Mucosa of gallbladder (tissue), 1 donor: ENCODE results near the gene SPDYE2. TPM values are rescaled to one million over a fixed set of nuclear protein-coding genes. Genes with fewer than 3 reads are reported as not detected.
"Not testable (repeated sequence)": the region's sequence is repeated elsewhere in the genome, so short reads cannot be mapped to it uniquely, and the experiment has no call there.

ENCODE experiments used
- DNase-seq: peaks from one replicate; pipeline ENCODE4 v3.0.0-alpha.2; 2020; ENCODE audit warnings: low spot score
- total RNA-seq: library from RNA; stranded (reverse); gene quantifications from one replicate; pipeline ENCODE4 v1.2.1, GENCODE V29; 2021
- donor health status: DM: no; HTN: no; CAD: no.

The SPDYE2 gene
- total RNA-seq, 1 donor from 2014 or later: not detected

DNA sequence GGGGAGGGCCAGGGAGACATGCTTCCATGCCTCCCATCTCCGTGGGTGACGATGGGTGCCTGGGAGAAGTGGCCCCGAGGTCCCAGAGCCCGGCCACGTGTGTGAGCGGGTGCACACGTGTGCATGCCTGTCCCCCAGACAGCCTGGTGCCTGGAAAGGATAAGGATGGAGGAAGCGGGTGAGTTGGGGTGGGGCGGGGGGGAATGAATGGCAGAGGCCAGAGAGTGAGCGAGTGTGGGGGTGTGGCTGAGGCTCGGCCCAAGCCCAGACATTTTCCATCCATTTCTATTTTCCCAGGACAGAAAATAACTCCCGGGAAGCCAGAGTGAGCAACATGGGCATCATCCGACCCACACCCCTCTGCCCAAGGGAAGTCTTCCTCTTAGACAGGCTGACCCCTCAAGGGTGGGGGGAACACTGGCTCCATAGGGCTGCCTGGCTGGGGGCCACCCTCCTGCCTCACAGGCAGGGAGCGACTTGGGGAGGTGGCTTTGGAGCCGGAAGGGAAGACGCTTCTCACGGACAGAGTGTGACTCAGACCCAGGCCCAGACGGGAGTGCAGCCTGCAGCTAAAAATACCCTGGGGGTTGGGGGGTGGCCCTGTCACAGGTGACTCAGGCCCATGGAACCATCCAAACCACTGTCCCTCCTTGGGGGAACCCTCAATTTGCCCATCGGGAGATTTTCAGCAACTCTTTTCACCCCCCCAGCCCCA is 53.6 kb downstream of the SPDYE2 start:
- not testable (repeated sequence) for DNase-seq

DNA sequence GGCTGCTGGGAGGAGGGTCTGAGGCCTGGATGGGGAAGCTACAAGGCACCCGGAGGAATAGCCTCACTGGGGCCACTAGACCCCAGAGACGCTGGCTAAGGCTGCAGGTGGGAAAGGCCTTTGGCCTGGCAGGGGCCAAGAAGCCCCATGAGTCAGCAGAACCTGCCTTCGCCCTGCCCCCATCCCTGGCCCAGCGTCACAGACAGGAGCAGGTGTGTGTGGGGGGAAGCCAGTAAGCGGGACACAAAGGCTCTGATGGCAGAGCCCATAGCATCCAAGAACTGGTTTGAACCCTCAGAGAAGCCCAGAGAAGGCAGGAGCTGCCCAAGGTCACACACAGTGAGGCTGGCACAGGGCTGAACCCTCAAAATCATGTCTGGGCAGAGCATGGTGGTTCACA is 55.8 kb downstream of the SPDYE2 start:
- not testable (repeated sequence) for DNase-seq

- DNase-seq: not testable (repeated sequence)
These were observed 58.7 kb downstream of the SPDYE2 start for GRCh38 chr7:102609734-102610133.

- DNase-seq: not testable (repeated sequence)
These were observed 59.4 kb downstream of the SPDYE2 start for GRCh38 chr7:102610441-102610840.

- DNase-seq: not testable (repeated sequence)
These were observed 60.1 kb downstream of the SPDYE2 start for GRCh38 chr7:102611013-102611674.

- DNase-seq: peak; percentile 12
These were observed 60.8 kb downstream of the SPDYE2 start for GRCh38 chr7:102611675-102612325.

Other genes with a start within 250 kb of the SPDYE2 start
- not detected for gene SPDYE6, start 194.8 kb upstream of the SPDYE2 start, total RNA-seq
- gene PRKRIP1, start 154.9 kb upstream of the SPDYE2 start, total RNA-seq: 22.6 TPM
- gene ORAI2, start 117.7 kb upstream of the SPDYE2 start, total RNA-seq: 27.1 TPM
- 13.2 TPM for gene ALKBH4, start 86.4 kb upstream of the SPDYE2 start, total RNA-seq
- gene LRWD1, start 86.2 kb upstream of the SPDYE2 start, total RNA-seq: 18.2 TPM
- 43.6 TPM for gene POLR2J, start 72.3 kb upstream of the SPDYE2 start, total RNA-seq
- 24.7 TPM for gene RASA4B, start 33.4 kb upstream of the SPDYE2 start, total RNA-seq
- gene UPK3BL2, start 7.5 kb upstream of the SPDYE2 start, total RNA-seq: 20.3 TPM
- 28.1 TPM for gene POLR2J3, start 21.4 kb downstream of the SPDYE2 start, total RNA-seq
- gene RASA4, start 65.5 kb downstream of the SPDYE2 start, total RNA-seq: 52.0 TPM
- 27.7 TPM for gene UPK3BL1, start 91.6 kb downstream of the SPDYE2 start, total RNA-seq
- gene SPDYE2B, start 99.1 kb downstream of the SPDYE2 start, total RNA-seq: not detected
- gene POLR2J2, start 120.4 kb downstream of the SPDYE2 start, total RNA-seq: 12.6 TPM
- 12.6 TPM for gene FAM185A, start 197.8 kb downstream of the SPDYE2 start, total RNA-seq